Panc1 (cell line): ENCODE data around the gene BRD3.

Experiments
- CTCF ChIP-seq: fragments of 450-650 bp; IDR thresholded peaks from 2 replicates; pipeline ENCODE4 v1.5.1; 2017; ENCODE audit warnings: mild to moderate bottlenecking
- POLR2AphosphoS5 ChIP-seq: IDR thresholded peaks from 2 replicates; pipeline ENCODE4 v1.6.1; 2012; ENCODE audit warnings: mild to moderate bottlenecking, low read depth, low read length, moderate library complexity
- SIN3A ChIP-seq: IDR thresholded peaks from 2 replicates; pipeline ENCODE4 v1.6.1; 2012; ENCODE audit warnings: low read depth, mild to moderate bottlenecking, low read length, moderate library complexity, borderline replicate concordance; ENCODE audit not compliant: insufficient read depth
- TCF7L2 ChIP-seq: IDR thresholded peaks from 2 replicates; pipeline ENCODE4 v1.6.1; 2011; ENCODE audit warnings: mild to moderate bottlenecking, low read depth, low read length, inconsistent platforms
- TF ChIP-seq, protein P1 (sequence below), 2 experiments: IDR thresholded peaks; 2 replicates each; pipeline ENCODE4 v1.6.1; 2011 to 2012; ENCODE audit warnings: low read depth in 2 of 2, control low read depth in 1 of 2, low read length in 1 of 2, mild to moderate bottlenecking in 1 of 2, moderate library complexity in 1 of 2; ENCODE audit not compliant: insufficient read depth in 1 of 2

GRCh38 chr9:134031783-134032182, 36.0 kb downstream of the BRD3 start:
- no peak for TF ChIP-seq CTCF
- no peak for TF ChIP-seq SIN3A
- no peak for TF ChIP-seq POLR2AphosphoS5
- TF ChIP-seq, protein P1, sequence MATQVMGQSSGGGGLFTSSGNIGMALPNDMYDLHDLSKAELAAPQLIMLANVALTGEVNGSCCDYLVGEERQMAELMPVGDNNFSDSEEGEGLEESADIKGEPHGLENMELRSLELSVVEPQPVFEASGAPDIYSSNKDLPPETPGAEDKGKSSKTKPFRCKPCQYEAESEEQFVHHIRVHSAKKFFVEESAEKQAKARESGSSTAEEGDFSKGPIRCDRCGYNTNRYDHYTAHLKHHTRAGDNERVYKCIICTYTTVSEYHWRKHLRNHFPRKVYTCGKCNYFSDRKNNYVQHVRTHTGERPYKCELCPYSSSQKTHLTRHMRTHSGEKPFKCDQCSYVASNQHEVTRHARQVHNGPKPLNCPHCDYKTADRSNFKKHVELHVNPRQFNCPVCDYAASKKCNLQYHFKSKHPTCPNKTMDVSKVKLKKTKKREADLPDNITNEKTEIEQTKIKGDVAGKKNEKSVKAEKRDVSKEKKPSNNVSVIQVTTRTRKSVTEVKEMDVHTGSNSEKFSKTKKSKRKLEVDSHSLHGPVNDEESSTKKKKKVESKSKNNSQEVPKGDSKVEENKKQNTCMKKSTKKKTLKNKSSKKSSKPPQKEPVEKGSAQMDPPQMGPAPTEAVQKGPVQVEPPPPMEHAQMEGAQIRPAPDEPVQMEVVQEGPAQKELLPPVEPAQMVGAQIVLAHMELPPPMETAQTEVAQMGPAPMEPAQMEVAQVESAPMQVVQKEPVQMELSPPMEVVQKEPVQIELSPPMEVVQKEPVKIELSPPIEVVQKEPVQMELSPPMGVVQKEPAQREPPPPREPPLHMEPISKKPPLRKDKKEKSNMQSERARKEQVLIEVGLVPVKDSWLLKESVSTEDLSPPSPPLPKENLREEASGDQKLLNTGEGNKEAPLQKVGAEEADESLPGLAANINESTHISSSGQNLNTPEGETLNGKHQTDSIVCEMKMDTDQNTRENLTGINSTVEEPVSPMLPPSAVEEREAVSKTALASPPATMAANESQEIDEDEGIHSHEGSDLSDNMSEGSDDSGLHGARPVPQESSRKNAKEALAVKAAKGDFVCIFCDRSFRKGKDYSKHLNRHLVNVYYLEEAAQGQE (IDR thresholded peaks at IDR 0.05; ENCODE audit: insufficient read depth in 1 of 2, low read depth in 2 of 2, low read length in 1 of 2): no peak
- no peak for TF ChIP-seq TCF7L2
